ENCODE measurements around the gene RBM33. TPM values are rescaled to one million over a fixed set of nuclear protein-coding genes. Genes with fewer than 3 reads are reported as not detected.

The RBM33 gene
- total and polyA plus RNA-seq, 5 donors = 16.6 to 39.1 (median 38.0) TPM

- Histone ChIP-seq H3K27ac (ENCODE audit: low read length) (no peak overlapping the region), H3K27me3 (ENCODE audit: control insufficient read depth, insufficient read depth) (no peaks in the 10 kb centered on the region), H3K4me3 (ENCODE audit: low read length) (no peak overlapping the region), H3K9me3 (ENCODE audit: control insufficient read depth, low read length) (no peaks in the 10 kb centered on the region), H3K4me1 (ENCODE audit: control insufficient read depth, insufficient read depth, low read length) (peaks cover 11% of the 10 kb centered on the region)
- intact Hi-C loops (cut with DNase I) = loop anchor here in 1 of 4 donors (10.0 kb wide), 1 partner anchor 166 kb away; no protein-coding TSS in a partner anchor
- 90% methylated on average over 5 of the region's 5 CpGs for WGBS
- DNase-seq (no peak), ATAC-seq (no peak)
Observed at GRCh38 chr7:155761162-155761561, 116.7 kb downstream of the RBM33 start.

- intact Hi-C loops (cut with DNase I) = loop anchor here in 1 of 4 donors (10.0 kb wide), 1 partner anchor 167 kb away; no protein-coding TSS in a partner anchor
- ATAC-seq (peak in 1 of 2 donors; percentile 35), DNase-seq (no peak)
- H3K4me1 ChIP-seq (ENCODE audit: control insufficient read depth, insufficient read depth, low read length) = peaks cover 11% of the 10 kb centered on the region
- WGBS = 88% methylated on average over 4 of the region's 4 CpGs
- H3K4me3 ChIP-seq (ENCODE audit: low read length) = no peak overlapping the region
- no peaks in the 10 kb centered on the region for H3K27me3 ChIP-seq (ENCODE audit: control insufficient read depth, insufficient read depth)
- no peaks in the 10 kb centered on the region for H3K9me3 ChIP-seq (ENCODE audit: control insufficient read depth, low read length)
- no peak overlapping the region for H3K27ac ChIP-seq (ENCODE audit: low read length)
Observed at GRCh38 chr7:155762036-155762435, 117.6 kb downstream of the RBM33 start.

GRCh38 chr7:155762655-155763054 is 118.2 kb downstream of the RBM33 start:
- Histone ChIP-seq H3K9me3 (ENCODE audit: control insufficient read depth, low read length) (no peaks in the 10 kb centered on the region), H3K27me3 (ENCODE audit: control insufficient read depth, insufficient read depth) (no peaks in the 10 kb centered on the region), H3K27ac (ENCODE audit: low read length) (no peak overlapping the region), H3K4me1 (ENCODE audit: control insufficient read depth, insufficient read depth, low read length) (peaks cover 11% of the 10 kb centered on the region), H3K4me3 (ENCODE audit: low read length) (no peak overlapping the region)
- 67% methylated on average over 10 of the region's 10 CpGs for WGBS
- no peak for DNase-seq
- ATAC-seq = peak; percentile 66 to 74
- intact Hi-C loops (cut with DNase I) = loop anchor here in 1 of 4 donors (10.0 kb wide), 1 partner anchor 168 kb away; no protein-coding TSS in a partner anchor

GRCh38 chr7:155763122-155763521 is 118.7 kb downstream of the RBM33 start:
- DNase-seq (no peak), ATAC-seq (no peak)
- no peak overlapping the region for H3K27ac ChIP-seq (ENCODE audit: low read length)
- intact Hi-C loops (cut with DNase I) = loop anchor here in 1 of 4 donors (10.0 kb wide), 1 partner anchor 168 kb away; no protein-coding TSS in a partner anchor
- WGBS = 91% methylated on average over 10 of the region's 10 CpGs
- H3K4me3 ChIP-seq (ENCODE audit: low read length) = no peak overlapping the region
- no peaks in the 10 kb centered on the region for H3K27me3 ChIP-seq (ENCODE audit: control insufficient read depth, insufficient read depth)
- H3K9me3 ChIP-seq (ENCODE audit: control insufficient read depth, low read length) = no peaks in the 10 kb centered on the region
- H3K4me1 ChIP-seq (ENCODE audit: control insufficient read depth, insufficient read depth, low read length) = peaks cover 11% of the 10 kb centered on the region

GRCh38 chr7:155763691-155764437 is 119.4 kb downstream of the RBM33 start:
- ATAC-seq (peak; percentile 6 to 59), DNase-seq (no peak)
- Histone ChIP-seq H3K9me3 (ENCODE audit: control insufficient read depth, low read length) (no peaks in the 10 kb centered on the region), H3K27me3 (ENCODE audit: control insufficient read depth, insufficient read depth) (no peaks in the 10 kb centered on the region), H3K4me1 (ENCODE audit: control insufficient read depth, insufficient read depth, low read length) (peaks cover 11% of the 10 kb centered on the region), H3K4me3 (ENCODE audit: low read length) (no peak overlapping the region), H3K27ac (ENCODE audit: low read length) (no peak overlapping the region)
- intact Hi-C loops (cut with DNase I) = loop anchor here in 1 of 4 donors (10.0 kb wide), 1 partner anchor 169 kb away; no protein-coding TSS in a partner anchor
- 49% methylated on average over 27 of the region's 27 CpGs for WGBS

GRCh38 chr7:155764438-155764793 is 120.0 kb downstream of the RBM33 start:
- intact Hi-C loops (cut with DNase I) = loop anchor here in 1 of 4 donors (10.0 kb wide), 1 partner anchor 170 kb away; no protein-coding TSS in a partner anchor
- H3K9me3 ChIP-seq (ENCODE audit: control insufficient read depth, low read length) = no peaks in the 10 kb centered on the region
- no peak for DNase-seq
- 54% methylated on average over 7 of the region's 7 CpGs for WGBS
- no peak overlapping the region for H3K4me3 ChIP-seq (ENCODE audit: low read length)
- H3K27me3 ChIP-seq (ENCODE audit: control insufficient read depth, insufficient read depth) = no peaks in the 10 kb centered on the region
- peaks cover 11% of the 10 kb centered on the region for H3K4me1 ChIP-seq (ENCODE audit: control insufficient read depth, insufficient read depth, low read length)
- no peak overlapping the region for H3K27ac ChIP-seq (ENCODE audit: low read length)
- peak in 1 of 2 donors; percentile 57 for ATAC-seq

- Histone ChIP-seq H3K9me3 (ENCODE audit: control insufficient read depth, low read length) (no peaks in the 10 kb centered on the region), H3K4me3 (ENCODE audit: low read length) (no peak overlapping the region), H3K4me1 (ENCODE audit: control insufficient read depth, insufficient read depth, low read length) (peaks cover 11% of the 10 kb centered on the region), H3K27ac (ENCODE audit: low read length) (no peak overlapping the region), H3K27me3 (ENCODE audit: control insufficient read depth, insufficient read depth) (no peaks in the 10 kb centered on the region)
- WGBS = 82% methylated on average over 8 of the region's 8 CpGs
- no peak for ATAC-seq
- no peak for DNase-seq
- intact Hi-C loops (cut with DNase I) = loop anchor here (5.0 to 10.0 kb wide), 2 partner anchors 168 to 171 kb away; no protein-coding TSS in a partner anchor
Observed at GRCh38 chr7:155765458-155765857, 121.0 kb downstream of the RBM33 start.

- no peaks in the 10 kb centered on the region for H3K9me3 ChIP-seq (ENCODE audit: control insufficient read depth, low read length)
- 80% methylated on average over 12 of the region's 12 CpGs for WGBS
- ATAC-seq = no peak
- no peak overlapping the region for H3K27ac ChIP-seq (ENCODE audit: low read length)
- intact Hi-C loops (cut with DNase I) = loop anchor here (5.0 to 10.0 kb wide), 2 partner anchors 169 to 172 kb away; no protein-coding TSS in a partner anchor
- H3K4me1 ChIP-seq (ENCODE audit: control insufficient read depth, insufficient read depth, low read length) = peaks cover 11% of the 10 kb centered on the region
- no peak for DNase-seq
- H3K4me3 ChIP-seq (ENCODE audit: low read length) = no peak overlapping the region
- no peaks in the 10 kb centered on the region for H3K27me3 ChIP-seq (ENCODE audit: control insufficient read depth, insufficient read depth)
Observed at GRCh38 chr7:155766386-155766785, 121.9 kb downstream of the RBM33 start.

- H3K4me1 ChIP-seq (ENCODE audit: control insufficient read depth, insufficient read depth, low read length) = peaks cover 7% of the 10 kb centered on the region
- ATAC-seq = no peak
- intact Hi-C loops (cut with DNase I) = loop anchor here (5.0 to 10.0 kb wide), 2 partner anchors 170 to 172 kb away; no protein-coding TSS in a partner anchor
- no peak overlapping the region for H3K4me3 ChIP-seq (ENCODE audit: low read length)
- no peak overlapping the region for H3K27ac ChIP-seq (ENCODE audit: low read length)
- H3K9me3 ChIP-seq (ENCODE audit: control insufficient read depth, low read length) = no peaks in the 10 kb centered on the region
- 86% methylated on average over 12 of the region's 12 CpGs for WGBS
- no peaks in the 10 kb centered on the region for H3K27me3 ChIP-seq (ENCODE audit: control insufficient read depth, insufficient read depth)
- no peak for DNase-seq
Observed at GRCh38 chr7:155766966-155767916, 122.8 kb downstream of the RBM33 start.

- no peak overlapping the region for H3K27ac ChIP-seq (ENCODE audit: low read length)
- 81% methylated on average over 6 of the region's 6 CpGs for WGBS
- no peaks in the 10 kb centered on the region for H3K27me3 ChIP-seq (ENCODE audit: control insufficient read depth, insufficient read depth)
Observed at GRCh38 chr7:155769701-155770100, 125.2 kb downstream of the RBM33 start.

More at GRCh38 chr7:155769701-155770100, 125.2 kb downstream of the RBM33 start:
- Histone ChIP-seq H3K4me1 (ENCODE audit: control insufficient read depth, insufficient read depth, low read length) (no peaks in the 10 kb centered on the region), H3K4me3 (ENCODE audit: low read length) (no peak overlapping the region), H3K9me3 (ENCODE audit: control insufficient read depth, low read length) (no peaks in the 10 kb centered on the region)
- no peak for ATAC-seq
- intact Hi-C loops (cut with DNase I) = loop anchor here (5.0 to 10.0 kb wide), 2 partner anchors 172 to 175 kb away; no protein-coding TSS in a partner anchor
- no peak for DNase-seq
